Ishikawa (cell line): ENCODE data around the gene RIC1.

Experiments
- CREB1 ChIP-seq: IDR thresholded peaks from 2 replicates; pipeline ENCODE4 v1.6.1; 2012; ENCODE audit warnings: low read depth
- EGR1 ChIP-seq: IDR thresholded peaks from 2 replicates; pipeline ENCODE4 v1.6.1; 2012
- EP300 ChIP-seq: IDR thresholded peaks from 2 replicates; pipeline ENCODE4 v1.6.1; 2012; ENCODE audit warnings: borderline replicate concordance
- FOXM1 ChIP-seq: IDR thresholded peaks from 2 replicates; pipeline ENCODE4 v1.6.1; 2012; ENCODE audit warnings: low read depth, borderline replicate concordance
- NFIC ChIP-seq: IDR thresholded peaks from 2 replicates; pipeline ENCODE4 v1.6.1; 2012
- TAF1 ChIP-seq: IDR thresholded peaks from 2 replicates; pipeline ENCODE4 v1.6.1; 2012; ENCODE audit warnings: low read depth, mild to moderate bottlenecking
- TCF12 ChIP-seq: IDR thresholded peaks from 2 replicates; pipeline ENCODE4 v1.6.1; 2012; ENCODE audit warnings: low read depth
- TEAD4 ChIP-seq: IDR thresholded peaks from 2 replicates; pipeline ENCODE4 v1.6.1; 2012
- YY1 ChIP-seq: IDR thresholded peaks from 2 replicates; pipeline ENCODE4 v1.6.1; 2012; ENCODE audit warnings: low read depth
- TF ChIP-seq, protein P1 (sequence below): IDR thresholded peaks from 2 replicates; pipeline ENCODE4 v1.6.1; 2012
- TF ChIP-seq, protein P2 (sequence below): IDR thresholded peaks from 2 replicates; pipeline ENCODE4 v1.6.1; 2012; ENCODE audit warnings: low read depth, mild to moderate bottlenecking

DNA sequence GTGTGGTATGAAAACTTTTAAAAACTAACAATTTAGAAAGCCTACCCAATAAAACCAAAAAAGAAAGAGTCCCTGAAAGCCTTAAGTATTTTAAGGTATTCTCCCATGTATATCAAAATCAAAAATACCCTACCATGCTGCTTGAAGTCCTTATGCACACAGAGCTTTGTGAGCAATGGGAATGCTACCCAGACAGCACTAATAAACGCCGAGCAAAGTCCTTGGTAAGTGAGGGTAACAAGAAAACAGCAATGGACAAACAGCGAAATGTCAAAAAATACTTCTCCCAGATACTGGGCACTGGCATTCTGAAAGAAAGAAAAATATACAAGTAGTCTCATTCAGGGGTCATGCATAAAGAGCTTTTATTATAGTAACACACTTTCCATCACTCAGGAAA is 176.6 kb downstream of the RIC1 start:
- TF ChIP-seq FOXM1 (no peak), NFIC (no peak), TEAD4 (no peak), TCF12 (no peak), EP300 (no peak), CREB1 (no peak), TAF1 (no peak), YY1 (no peak), EGR1 (no peak)
- TF ChIP-seq, protein P1, sequence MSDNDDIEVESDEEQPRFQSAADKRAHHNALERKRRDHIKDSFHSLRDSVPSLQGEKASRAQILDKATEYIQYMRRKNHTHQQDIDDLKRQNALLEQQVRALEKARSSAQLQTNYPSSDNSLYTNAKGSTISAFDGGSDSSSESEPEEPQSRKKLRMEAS: no peak
- TF ChIP-seq, protein P2, sequence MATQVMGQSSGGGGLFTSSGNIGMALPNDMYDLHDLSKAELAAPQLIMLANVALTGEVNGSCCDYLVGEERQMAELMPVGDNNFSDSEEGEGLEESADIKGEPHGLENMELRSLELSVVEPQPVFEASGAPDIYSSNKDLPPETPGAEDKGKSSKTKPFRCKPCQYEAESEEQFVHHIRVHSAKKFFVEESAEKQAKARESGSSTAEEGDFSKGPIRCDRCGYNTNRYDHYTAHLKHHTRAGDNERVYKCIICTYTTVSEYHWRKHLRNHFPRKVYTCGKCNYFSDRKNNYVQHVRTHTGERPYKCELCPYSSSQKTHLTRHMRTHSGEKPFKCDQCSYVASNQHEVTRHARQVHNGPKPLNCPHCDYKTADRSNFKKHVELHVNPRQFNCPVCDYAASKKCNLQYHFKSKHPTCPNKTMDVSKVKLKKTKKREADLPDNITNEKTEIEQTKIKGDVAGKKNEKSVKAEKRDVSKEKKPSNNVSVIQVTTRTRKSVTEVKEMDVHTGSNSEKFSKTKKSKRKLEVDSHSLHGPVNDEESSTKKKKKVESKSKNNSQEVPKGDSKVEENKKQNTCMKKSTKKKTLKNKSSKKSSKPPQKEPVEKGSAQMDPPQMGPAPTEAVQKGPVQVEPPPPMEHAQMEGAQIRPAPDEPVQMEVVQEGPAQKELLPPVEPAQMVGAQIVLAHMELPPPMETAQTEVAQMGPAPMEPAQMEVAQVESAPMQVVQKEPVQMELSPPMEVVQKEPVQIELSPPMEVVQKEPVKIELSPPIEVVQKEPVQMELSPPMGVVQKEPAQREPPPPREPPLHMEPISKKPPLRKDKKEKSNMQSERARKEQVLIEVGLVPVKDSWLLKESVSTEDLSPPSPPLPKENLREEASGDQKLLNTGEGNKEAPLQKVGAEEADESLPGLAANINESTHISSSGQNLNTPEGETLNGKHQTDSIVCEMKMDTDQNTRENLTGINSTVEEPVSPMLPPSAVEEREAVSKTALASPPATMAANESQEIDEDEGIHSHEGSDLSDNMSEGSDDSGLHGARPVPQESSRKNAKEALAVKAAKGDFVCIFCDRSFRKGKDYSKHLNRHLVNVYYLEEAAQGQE: no peak
